Esophagus squamous epithelium (tissue), 5 donors: ENCODE data around the gene HSPA13. TPM values are rescaled to one million over a fixed set of nuclear protein-coding genes. Genes with fewer than 3 reads are reported as not detected.
A peak's percentile ranks its signal among the peaks of the same experiment; 100 is the strongest.

Source experiments
- DNase-seq: peaks from one replicate; lab custom pipeline; 2025; lab: John Stamatoyannopoulos, UW
- H3K27ac ChIP-seq, 4 donors: fragments of 200-600 bp; sonication (generic); one replicate each; pipeline ENCODE4 v1.5.1; 2016 to 2019; ENCODE audit warnings: mild to moderate bottlenecking in 1 of 4
- H3K27me3 ChIP-seq, 4 donors: fragments of 200-600 bp; sonication (generic); 1 replicate in 3 of 4; 2 replicates in 1 of 4; pipeline versions ENCODE4 v1.5.1 to v1.6.0; 2017 to 2021; ENCODE audit warnings: antibody characterized with exemption in 1 of 4
- H3K36me3 ChIP-seq, 3 donors: fragments of 200-600 bp; sonication (generic); one replicate each; pipeline ENCODE4 v1.5.1; 2016 to 2019
- H3K4me1 ChIP-seq, 3 donors: fragments of 200-600 bp; sonication (generic); one replicate each; pipeline ENCODE4 v1.5.1; 2017 to 2019
- H3K4me3 ChIP-seq, 4 donors: fragments of 200-600 bp; sonication (generic); 1 replicate in 3 of 4; 2 replicates in 1 of 4; pipeline ENCODE4 v1.5.1; 2016 to 2019; ENCODE audit warnings: mild to moderate bottlenecking in 2 of 4, moderate library complexity in 1 of 4
- H3K9me3 ChIP-seq, 3 donors: fragments of 200-600 bp; sonication (generic); one replicate each; pipeline ENCODE4 v1.5.1; 2016 to 2019
- CTCF ChIP-seq, 6 experiments: fragments of 450-650 bp in 4 of 6; fragments of 200-600 bp in 2 of 6; sonication (generic) in 2 of 6; IDR thresholded peaks; one replicate each; pipeline ENCODE4 v1.5.1; 2016 to 2019; ENCODE audit warnings: antibody characterized with exemption in 6 of 6, mild to moderate bottlenecking in 4 of 6, moderate library complexity in 4 of 6
- POLR2A ChIP-seq, 4 donors: fragments of 450-650 bp; IDR thresholded peaks; one replicate each; pipeline ENCODE4 v1.6.1; 2017; ENCODE audit warnings: antibody characterized with exemption in 4 of 4, mild to moderate bottlenecking in 4 of 4, moderate library complexity in 3 of 4
- WGBS, 2 donors: methylation state at CpG; one replicate each; pipeline ENCODE4 v1.1.5; 2018; 5-methylcytosine and 5-hydroxymethylcytosine counted together
- intact Hi-C: fragments of 100-400 bp; cut with DNase I; formaldehyde crosslinking; loops from one replicate; pipeline ENCODE4 v1.15.0; 2022
- total RNA-seq, 4 donors: library from RNA; depleted of rRNA; stranded (reverse); fragments of >200 nt; gene quantifications; one replicate each; pipeline ENCODE4 v1.1.0, GENCODE V29; 2016
- donor health status: DM: yes; HTN: yes; CAD: no.

HSPA13 gene
- 10 to 100 TPM in 2 of 4 donors, 1 to 10 TPM in 2; 4.4 to 11.3 (median 9.5) TPM for total RNA-seq

GRCh38 chr21:14382835-14383595, at the start of gene HSPA13:
TSS of gene HSPA13 (minus strand) at chr21:14383146. CDS start at chr21:14383119, 27 bp downstream.
- peak within 1 kb of the TSS; percentile 91 to 97 (median 92) for H3K27ac ChIP-seq
- peaks cover 0 to 9% (median 2%) of the 10 kb centered on the region in 3 donors for H3K36me3 ChIP-seq
- intact Hi-C loops = no loop called here
- H3K27me3 ChIP-seq = no peaks in the 10 kb centered on the region
- TF ChIP-seq POLR2A (IDR thresholded peaks at IDR 0.05) (peak in 3 of 4 donors; percentile 45 to 81 (median 67)), CTCF (IDR thresholded peaks at IDR 0.05) (peak in 1 of 6 experiments; percentile 9)
- peak within 1 kb of the TSS; percentile 83 to 94 (median 86) for H3K4me3 ChIP-seq
- WGBS, 2 donors = 0 to 1% methylated on average over 22 to 25 of the region's 46 CpGs
- peaks cover 0 to 42% (median 16%) of the 10 kb centered on the region in 3 donors for H3K4me1 ChIP-seq
- H3K9me3 ChIP-seq = no peaks in the 10 kb centered on the region
- DNase-seq = peak; percentile 94

GRCh38 chr21:14418920-14419319, 36.0 kb upstream of the HSPA13 start:
- Histone ChIP-seq H3K27me3 (no peaks in the 10 kb centered on the region), H3K27ac (no peak overlapping the region), H3K9me3 (peaks cover 0 to 35% (median 22%) of the 10 kb centered on the region in 3 donors), H3K4me3 (no peak overlapping the region), H3K36me3 (no peaks in the 10 kb centered on the region), H3K4me1 (no peaks in the 10 kb centered on the region)
- TF ChIP-seq CTCF (IDR thresholded peaks at IDR 0.05) (no peak), POLR2A (IDR thresholded peaks at IDR 0.05) (no peak)
- intact Hi-C loops = no loop called here
- DNase-seq = no peak
- WGBS, 2 donors = 76 to 84% methylated on average over 2 of the region's 2 CpGs

GRCh38 chr21:14414932-14415508, 32.1 kb upstream of the HSPA13 start:
- 72 to 79% methylated on average over 2 of the region's 2 CpGs for WGBS, 2 donors
- Histone ChIP-seq H3K9me3 (peaks cover 0 to 30% (median 17%) of the 10 kb centered on the region in 3 donors), H3K4me1 (no peaks in the 10 kb centered on the region), H3K36me3 (no peaks in the 10 kb centered on the region), H3K27ac (no peak overlapping the region), H3K27me3 (no peaks in the 10 kb centered on the region), H3K4me3 (no peak overlapping the region)
- no peak for TF ChIP-seq POLR2A (IDR thresholded peaks at IDR 0.05)
- TF ChIP-seq CTCF (IDR thresholded peaks at IDR 0.05) = no peak
- no peak for DNase-seq
- intact Hi-C loops = no loop called here

GRCh38 chr21:14405962-14406361, 23.0 kb upstream of the HSPA13 start:
- TF ChIP-seq POLR2A (IDR thresholded peaks at IDR 0.05) (no peak), CTCF (IDR thresholded peaks at IDR 0.05) (no peak)
- Histone ChIP-seq H3K9me3 (no peaks in the 10 kb centered on the region), H3K36me3 (no peaks in the 10 kb centered on the region), H3K27me3 (no peaks in the 10 kb centered on the region), H3K4me3 (no peak overlapping the region), H3K4me1 (no peaks in the 10 kb centered on the region), H3K27ac (no peak overlapping the region)
- DNase-seq = no peak
- WGBS, 2 donors = 24 to 35% methylated on average over 2 of the region's 2 CpGs
- intact Hi-C loops = no loop called here

GRCh38 chr21:14405225-14405624, 22.3 kb upstream of the HSPA13 start:
- no peak for TF ChIP-seq POLR2A (IDR thresholded peaks at IDR 0.05)
- TF ChIP-seq CTCF (IDR thresholded peaks at IDR 0.05) = no peak
- 33 to 60% methylated on average over 1 of the region's 1 CpG for WGBS, 2 donors
- no peaks in the 10 kb centered on the region for H3K27me3 ChIP-seq
- intact Hi-C loops = no loop called here
- H3K4me1 ChIP-seq = no peaks in the 10 kb centered on the region
- DNase-seq = no peak
- no peak overlapping the region for H3K4me3 ChIP-seq
- H3K9me3 ChIP-seq = no peaks in the 10 kb centered on the region
- H3K36me3 ChIP-seq = no peaks in the 10 kb centered on the region
- no peak overlapping the region for H3K27ac ChIP-seq
